A549 (cell line): ENCODE results near the gene AIG1.

Experiments
- BHLHE40 ChIP-seq: IDR thresholded peaks from 2 replicates; pipeline ENCODE4 v1.6.1; 2012; ENCODE audit warnings: low read depth, low read length, inconsistent platforms
- CHD4 ChIP-seq: fragments of 200-600 bp; sonication (generic); IDR thresholded peaks from 2 replicates; pipeline ENCODE4 v1.6.1; 2016; ENCODE audit warnings: antibody characterized with exemption, mild to moderate bottlenecking, borderline replicate concordance
- CTCF ChIP-seq: fragments of >200 bp; sonication (Bioruptor Twin); formaldehyde crosslinking; IDR thresholded peaks from 3 replicates; pipeline ENCODE4 v1.5.1; 2016
- ELK1 ChIP-seq: fragments of 150-350 bp; IDR thresholded peaks from 2 replicates; pipeline ENCODE4 v1.6.1; 2014; ENCODE audit warnings: low read depth, mild to moderate bottlenecking, low read length
- EP300 ChIP-seq, 2 experiments: fragments of >200 bp; sonication (Bioruptor Twin); formaldehyde crosslinking; IDR thresholded peaks; 2 replicates in 1 of 2; 3 replicates in 1 of 2; pipeline ENCODE4 v1.6.1; 2016 to 2017
- MAX ChIP-seq: IDR thresholded peaks from 2 replicates; pipeline ENCODE4 v1.6.1; 2012
- POLR2A ChIP-seq: IDR thresholded peaks from 2 replicates; pipeline ENCODE4 v1.6.1; 2012; ENCODE audit warnings: mild to moderate bottlenecking, low read length
- POLR2AphosphoS2 ChIP-seq: conservative IDR thresholded peaks from 2 replicates; pipeline ENCODE4 v1.6.1; 2012; ENCODE audit warnings: low read length, improper control_type of control experiment, inconsistent platforms
- RAD21 ChIP-seq, 2 experiments: fragments of >200 bp in 1 of 2; sonication (Bioruptor Twin) in 1 of 2; formaldehyde crosslinking in 1 of 2; IDR thresholded peaks in 1 of 2; conservative IDR thresholded peaks in 1 of 2; 2 replicates in 1 of 2; 3 replicates in 1 of 2; pipeline ENCODE4 v1.6.1; 2012 to 2018; ENCODE audit warnings: inconsistent platforms in 1 of 2
- REST ChIP-seq: fragments of 200-600 bp; sonication (generic); IDR thresholded peaks from 2 replicates; pipeline ENCODE4 v1.6.1; 2016; ENCODE audit warnings: antibody characterized with exemption, mild to moderate bottlenecking, moderate library complexity
- SREBF2 ChIP-seq: fragments of 450-650 bp; IDR thresholded peaks from 2 replicates; pipeline ENCODE4 v1.6.1; 2014; ENCODE audit warnings: mild to moderate bottlenecking, moderate library complexity
- TFCP2L1 ChIP-seq: fragments of 250-450 bp; sonication (Bioruptor Pico); IDR thresholded peaks from 2 replicates; pipeline ENCODE4 v1.5.0; 2021; ENCODE audit warnings: mild to moderate bottlenecking

- TF ChIP-seq CTCF: no peak
- no peak for TF ChIP-seq CHD4
- no peak for TF ChIP-seq REST
- TF ChIP-seq POLR2A: no peak
- TF ChIP-seq MAX: no peak
- TF ChIP-seq EP300 (IDR thresholded peaks at IDR 0.05): no peak
- no peak for TF ChIP-seq RAD21 (conservative IDR thresholded peaks at IDR 0.05 in 1 of 2, IDR thresholded peaks at IDR 0.05 in 1 of 2)
- no peak for TF ChIP-seq BHLHE40
- no peak for TF ChIP-seq ELK1
- no peak for TF ChIP-seq TFCP2L1 (CRISPR knock-in tag)
- no peak for TF ChIP-seq POLR2AphosphoS2
- TF ChIP-seq SREBF2: no peak
These were observed 223.4 kb downstream of the AIG1 start for GRCh38 chr6:143283887-143284645.
